Measurements from ENCODE around the gene ANKRD11. TPM values are rescaled to one million over a fixed set of nuclear protein-coding genes. Genes with fewer than 3 reads are reported as not detected.
"Not testable (repeated sequence)": the region's sequence is repeated elsewhere in the genome, so short reads cannot be mapped to it uniquely, and the experiment has no call there.

ANKRD11 gene
- total RNA-seq, 4 donors from 2014 or later = 67.0 to 107 (median 88.9) TPM

DNA sequence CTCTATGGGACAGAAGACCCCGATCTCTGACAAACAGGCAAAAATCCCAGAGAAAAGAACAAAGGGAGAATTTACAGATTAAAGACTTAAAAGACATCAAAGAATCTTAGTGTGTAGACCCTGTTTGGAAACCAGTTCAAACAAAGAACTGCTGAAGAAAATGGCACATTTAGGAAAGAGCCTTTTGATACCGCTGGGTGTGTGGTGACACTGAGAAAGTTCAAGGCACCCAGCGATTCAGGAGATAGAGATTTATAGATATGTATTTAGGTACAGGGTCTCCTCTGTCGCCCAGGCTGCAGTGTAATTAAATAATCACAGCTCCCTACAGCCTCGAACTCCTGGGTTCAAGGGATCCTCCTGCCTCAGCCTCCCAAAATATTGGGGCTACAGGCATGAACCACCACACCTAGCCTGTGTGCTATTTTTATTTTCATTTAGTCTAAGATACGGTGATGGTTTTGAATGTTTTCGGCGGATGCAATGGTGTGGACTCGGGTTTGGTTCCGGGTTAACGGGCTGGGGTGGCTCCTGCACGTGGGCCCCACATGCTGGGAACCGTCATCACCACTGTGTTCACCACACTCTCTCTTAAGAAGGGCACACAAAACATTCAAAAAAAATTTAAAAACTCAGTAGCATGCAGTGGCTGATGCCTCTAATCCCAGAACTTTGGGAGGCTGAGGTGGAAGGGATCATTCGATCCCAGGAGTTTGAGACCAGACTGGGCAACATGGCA is 158.8 kb downstream of the ANKRD11 start:
- no peak for ATAC-seq
- 84% methylated on average over 10 to 14 of the region's 14 CpGs for WGBS, 2 donors (ENCODE audit: low coverage in 1 of 2)
- H3K9me3 ChIP-seq = no peaks in the 10 kb centered on the region
- no peaks in the 10 kb centered on the region for H3K36me3 ChIP-seq
- no peaks in the 10 kb centered on the region for H3K27me3 ChIP-seq
- TF ChIP-seq, protein P1, sequence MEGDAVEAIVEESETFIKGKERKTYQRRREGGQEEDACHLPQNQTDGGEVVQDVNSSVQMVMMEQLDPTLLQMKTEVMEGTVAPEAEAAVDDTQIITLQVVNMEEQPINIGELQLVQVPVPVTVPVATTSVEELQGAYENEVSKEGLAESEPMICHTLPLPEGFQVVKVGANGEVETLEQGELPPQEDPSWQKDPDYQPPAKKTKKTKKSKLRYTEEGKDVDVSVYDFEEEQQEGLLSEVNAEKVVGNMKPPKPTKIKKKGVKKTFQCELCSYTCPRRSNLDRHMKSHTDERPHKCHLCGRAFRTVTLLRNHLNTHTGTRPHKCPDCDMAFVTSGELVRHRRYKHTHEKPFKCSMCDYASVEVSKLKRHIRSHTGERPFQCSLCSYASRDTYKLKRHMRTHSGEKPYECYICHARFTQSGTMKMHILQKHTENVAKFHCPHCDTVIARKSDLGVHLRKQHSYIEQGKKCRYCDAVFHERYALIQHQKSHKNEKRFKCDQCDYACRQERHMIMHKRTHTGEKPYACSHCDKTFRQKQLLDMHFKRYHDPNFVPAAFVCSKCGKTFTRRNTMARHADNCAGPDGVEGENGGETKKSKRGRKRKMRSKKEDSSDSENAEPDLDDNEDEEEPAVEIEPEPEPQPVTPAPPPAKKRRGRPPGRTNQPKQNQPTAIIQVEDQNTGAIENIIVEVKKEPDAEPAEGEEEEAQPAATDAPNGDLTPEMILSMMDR (IDR thresholded peaks at IDR 0.05) = no peak
- no peak for TF ChIP-seq POLR2AphosphoS5 (IDR thresholded peaks at IDR 0.05)
- TF ChIP-seq POLR2A (IDR thresholded peaks at IDR 0.05) = no peak
- TF ChIP-seq EP300 (IDR thresholded peaks at IDR 0.05) = no peak
- H3K4me1 ChIP-seq = peaks cover 0 to 92% (median 48%) of the 10 kb centered on the region in 3 donors
- H3K27ac ChIP-seq = peak overlapping the region in 2 of 4 donors; percentile 10 to 22
- no peak overlapping the region for H3K4me3 ChIP-seq

DNA sequence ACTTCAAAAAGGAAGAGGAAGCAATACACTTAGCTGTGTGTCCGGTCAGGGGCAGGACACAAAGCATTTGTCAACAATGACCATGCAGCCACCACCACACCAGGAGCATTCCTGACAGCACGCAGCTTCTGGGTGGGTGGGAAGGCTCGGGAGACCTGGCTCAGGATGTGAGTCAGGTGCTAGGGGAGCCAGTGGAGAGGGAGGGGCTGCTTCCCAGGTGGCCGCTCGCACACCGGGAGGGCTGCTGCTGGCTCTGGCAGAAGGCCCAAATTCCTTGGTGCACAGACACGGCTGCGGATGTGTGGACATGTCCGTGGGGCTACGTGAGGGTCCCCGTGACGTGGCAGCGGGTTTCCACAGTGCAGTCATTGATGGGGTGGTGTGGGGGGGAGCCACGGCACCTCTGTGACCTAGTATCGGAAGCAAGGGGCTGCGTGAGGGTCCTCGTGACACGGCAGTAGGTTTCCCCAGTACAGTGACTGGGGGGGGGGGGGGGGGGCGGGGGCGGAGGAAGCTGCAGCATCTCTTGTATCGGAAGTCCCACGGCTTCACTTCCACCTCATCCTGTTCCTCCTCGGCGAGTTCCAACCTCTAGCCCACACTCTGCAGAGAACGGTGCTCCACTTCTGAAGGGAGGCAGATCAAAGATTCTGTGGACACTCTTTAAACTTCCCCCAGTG is 160.0 kb downstream of the ANKRD11 start:
- peak; percentile 4 for TF ChIP-seq POLR2AphosphoS5 (IDR thresholded peaks at IDR 0.05)
- TF ChIP-seq, protein P1 (IDR thresholded peaks at IDR 0.05) = no peak
- no peaks in the 10 kb centered on the region for H3K27me3 ChIP-seq
- no peaks in the 10 kb centered on the region for H3K36me3 ChIP-seq
- no peak for ATAC-seq
- H3K9me3 ChIP-seq = no peaks in the 10 kb centered on the region
- H3K4me3 ChIP-seq = no peak overlapping the region
- 19 to 31% methylated on average over 6 to 8 of the region's 25 CpGs for WGBS, 2 donors (ENCODE audit: low coverage in 1 of 2)
- peaks cover 5 to 92% (median 53%) of the 10 kb centered on the region in 3 donors for H3K4me1 ChIP-seq
- H3K27ac ChIP-seq = peak overlapping the region in 2 of 4 donors; percentile 40 to 70

DNA sequence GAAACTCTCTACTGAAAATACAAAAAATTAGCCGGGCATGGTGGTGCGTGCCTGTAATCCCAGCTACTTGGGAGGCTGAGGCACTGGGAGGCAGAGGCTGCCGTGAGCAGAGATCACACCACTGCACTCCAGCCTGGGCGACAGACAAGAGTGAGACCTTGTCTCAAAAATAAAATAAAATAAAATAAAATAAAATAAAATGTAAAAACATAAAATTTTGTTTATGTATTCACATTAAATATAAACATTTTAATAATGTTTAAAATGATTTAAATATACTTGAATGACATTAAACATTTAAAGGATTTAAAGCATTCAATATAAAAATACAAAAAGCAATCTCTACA is 160.6 kb downstream of the ANKRD11 start:
- ATAC-seq, H3K4me3 ChIP-seq, H3K27me3 ChIP-seq, H3K36me3 ChIP-seq, H3K9me3 ChIP-seq: not testable (repeated sequence)
- H3K27ac ChIP-seq = peak overlapping the region in 1 of 4 donors; percentile 70
- peaks cover 5 to 92% (median 53%) of the 10 kb centered on the region in 3 donors for H3K4me1 ChIP-seq
- WGBS, 2 donors (ENCODE audit: low coverage in 1 of 2) = 66 to 89% methylated on average over 2 to 4 of the region's 4 CpGs

DNA sequence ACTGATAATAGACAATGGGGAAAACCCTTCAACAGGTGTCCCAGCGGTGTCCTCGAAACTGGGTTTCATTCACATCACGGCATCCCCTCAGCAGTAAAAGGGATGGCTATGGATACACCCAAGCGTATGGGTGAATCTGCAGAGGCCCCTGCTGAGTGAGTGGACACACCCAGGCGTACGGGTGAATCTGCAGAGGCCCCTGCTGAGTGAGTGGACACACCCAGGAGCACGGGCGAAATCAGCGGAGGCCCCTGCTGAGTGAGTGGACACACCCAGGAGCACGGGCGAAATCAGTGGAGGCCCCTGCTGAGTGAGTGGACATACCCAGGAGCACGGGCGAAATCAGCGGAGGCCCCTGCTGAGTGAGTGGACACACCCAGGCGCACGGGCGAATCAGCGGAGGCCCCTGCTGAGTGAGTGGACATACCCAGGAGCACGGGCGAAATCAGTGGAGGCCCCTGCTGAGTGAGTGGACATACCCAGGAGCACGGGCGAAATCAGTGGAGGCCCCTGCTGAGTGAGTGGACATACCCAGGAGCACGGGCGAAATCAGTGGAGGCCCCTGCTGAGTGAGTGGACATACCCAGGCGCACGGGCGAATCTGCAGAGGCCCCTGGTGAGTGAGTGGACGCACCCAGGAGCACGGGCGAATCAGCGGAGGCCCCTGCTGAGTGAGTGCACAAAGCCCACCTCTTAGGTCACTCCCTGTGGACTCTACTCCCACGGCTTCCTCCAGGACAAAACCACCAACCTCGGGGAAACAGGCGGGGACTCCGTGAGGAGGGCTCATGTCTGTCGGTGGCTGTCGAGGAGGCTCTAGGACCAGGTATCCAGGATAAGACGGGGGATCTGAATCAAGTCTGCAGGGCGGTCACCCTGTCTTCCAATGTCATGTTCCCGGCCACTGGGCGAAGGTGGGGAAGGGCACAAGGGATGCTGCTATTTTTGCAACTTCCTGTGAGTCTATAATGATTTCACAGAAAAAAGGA is 161.7 kb downstream of the ANKRD11 start:
- H3K4me3 ChIP-seq, H3K36me3 ChIP-seq, H3K27me3 ChIP-seq, ATAC-seq, H3K9me3 ChIP-seq, H3K27ac ChIP-seq: not testable (repeated sequence)
- peaks cover 5 to 92% (median 52%) of the 10 kb centered on the region in 3 donors for H3K4me1 ChIP-seq
- WGBS, 2 donors (ENCODE audit: low coverage in 1 of 2) = 82 to 87% methylated on average over 22 to 25 of the region's 41 CpGs

DNA sequence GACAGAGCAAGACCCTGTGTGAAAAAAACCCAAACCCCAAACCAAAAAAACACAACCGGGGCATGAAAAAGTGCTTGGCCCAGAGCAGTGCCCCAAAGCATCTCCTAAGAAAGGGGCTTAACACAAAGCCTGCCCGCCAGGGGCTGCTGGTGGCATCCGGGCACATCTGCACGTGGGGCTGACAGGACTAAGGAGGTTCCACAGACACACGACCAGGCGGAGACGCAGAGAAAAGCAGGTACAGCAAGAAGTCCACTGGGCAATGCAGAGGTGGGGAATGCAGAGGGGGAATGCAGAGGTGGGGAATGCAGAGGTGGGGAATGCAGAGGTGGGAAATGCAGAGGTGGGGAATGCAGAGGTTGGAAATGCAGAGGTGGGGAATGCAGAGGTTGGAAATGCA is 163.6 kb downstream of the ANKRD11 start:
- Histone ChIP-seq H3K27ac (peak overlapping the region in 2 of 4 donors; percentile 79 to 87), H3K4me1 (peaks cover 5 to 92% (median 56%) of the 10 kb centered on the region in 3 donors), H3K4me3 (no peak overlapping the region), H3K27me3 (no peaks in the 10 kb centered on the region), H3K9me3 (no peaks in the 10 kb centered on the region), H3K36me3 (no peaks in the 10 kb centered on the region)
- TF ChIP-seq POLR2A (IDR thresholded peaks at IDR 0.05) (no peak), POLR2AphosphoS5 (IDR thresholded peaks at IDR 0.05) (no peak), EP300 (IDR thresholded peaks at IDR 0.05) (no peak)
- TF ChIP-seq, protein P1 (IDR thresholded peaks at IDR 0.05) = no peak
- 61 to 86% methylated on average over 7 of the region's 7 CpGs for WGBS, 2 donors (ENCODE audit: low coverage in 1 of 2)
- ATAC-seq = no peak
